HL-60/S4 (cell line): Measurements from ENCODE around the gene CDH4.

ENCODE experiments used
- in situ Hi-C: fragments of 300-500 bp; cut with MboI; formaldehyde crosslinking; loops from 2 replicates; pipeline ENCODE4 v1.14.3; 2022; ENCODE audit warnings: low sequenced_read_pairs

CDH4 gene

GRCh38 chr20:61567204-61567603 lies 315.1 kb downstream of the CDH4 start:
- in situ Hi-C loops = no loop called here

DNA sequence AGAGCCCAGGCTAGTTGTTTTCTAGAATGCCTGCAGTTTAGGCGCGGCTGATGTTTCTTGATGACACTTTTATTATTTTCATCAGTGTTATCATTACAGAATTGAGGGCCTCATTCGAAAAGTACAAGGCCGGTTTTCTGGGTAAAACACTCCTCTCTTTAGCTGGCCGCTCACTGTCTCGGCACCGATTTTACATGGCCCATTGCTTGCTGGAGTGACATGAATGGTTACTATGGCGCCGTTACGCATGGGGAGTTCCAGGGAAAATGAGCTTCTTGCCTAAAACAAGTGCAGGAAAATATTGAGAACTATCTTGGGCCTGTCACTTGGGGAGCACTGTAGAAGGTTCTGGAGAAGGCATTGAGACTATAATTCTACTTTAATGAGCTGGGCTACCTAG lies 317.8 kb downstream of the CDH4 start:
- in situ Hi-C loops = no loop called here

DNA sequence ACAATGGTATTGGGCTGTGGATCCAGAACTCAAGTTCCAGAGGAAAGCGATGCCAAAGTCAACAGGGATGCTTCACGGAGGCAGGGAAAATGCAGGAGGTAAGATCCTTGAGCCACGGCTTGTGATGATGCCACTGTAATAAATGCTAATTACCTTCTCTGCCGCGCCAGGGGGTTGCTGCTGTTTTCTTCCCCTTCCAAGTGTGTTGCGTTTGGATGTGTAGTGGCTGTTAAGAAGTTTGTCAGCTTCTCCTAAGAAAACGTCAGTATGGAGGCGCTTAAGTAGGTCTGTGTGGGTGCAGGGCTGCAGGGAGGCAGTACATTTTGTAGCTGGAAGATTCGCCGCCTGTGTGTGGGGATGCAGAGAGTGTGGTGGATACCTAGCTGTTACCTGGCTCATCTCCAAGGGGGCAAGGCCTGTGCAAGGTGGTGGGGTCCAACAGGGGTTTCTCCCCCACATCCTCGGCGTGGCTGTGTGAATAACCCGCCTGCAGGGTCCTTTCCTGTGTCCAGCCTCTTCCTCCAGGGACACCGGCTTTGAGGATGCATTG lies 318.7 kb downstream of the CDH4 start:
- in situ Hi-C loops = no loop called here

DNA sequence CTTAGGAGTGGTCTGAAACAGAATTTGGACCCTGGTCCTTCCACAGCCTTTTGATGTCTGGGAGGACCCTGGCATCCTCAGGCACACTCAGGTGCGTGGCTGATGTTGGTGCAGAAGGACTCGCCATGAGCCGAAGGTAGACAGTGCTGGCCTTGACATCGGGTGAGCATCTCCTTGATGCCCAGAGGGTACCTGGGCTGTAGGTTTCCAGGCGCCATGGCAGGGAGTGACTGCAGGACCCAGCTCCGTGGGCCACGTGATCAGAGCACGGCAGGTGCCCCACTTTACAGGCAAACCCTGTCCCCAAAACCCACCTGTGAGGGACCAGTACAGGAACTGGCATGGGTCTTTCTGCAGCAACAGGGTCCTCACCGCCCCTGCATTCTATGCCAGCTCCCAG lies 319.2 kb downstream of the CDH4 start:
- in situ Hi-C loops = no loop called here

GRCh38 chr20:61571916-61572711 lies 320.1 kb downstream of the CDH4 start:
- in situ Hi-C loops = no loop called here

DNA sequence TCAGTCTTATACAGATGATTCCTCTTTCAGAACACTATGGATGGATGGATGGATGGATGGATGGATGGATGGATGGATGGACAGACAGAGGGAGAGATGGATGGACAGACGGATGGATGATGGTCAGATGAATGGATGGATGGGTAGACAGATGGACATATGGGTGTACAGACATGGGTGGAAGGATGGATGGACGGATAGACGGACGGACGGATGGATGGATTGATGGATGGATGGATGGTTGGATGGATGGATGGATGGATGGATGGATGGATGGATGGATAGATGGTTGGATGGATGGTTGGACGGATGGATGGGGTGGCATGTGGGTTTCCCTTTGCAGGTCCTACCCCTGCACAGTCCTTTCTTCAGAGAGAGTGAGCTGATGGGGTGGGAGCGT lies 320.7 kb downstream of the CDH4 start:
- in situ Hi-C loops = no loop called here

- in situ Hi-C loops = no loop called here
These were observed 321.6 kb downstream of the CDH4 start for GRCh38 chr20:61573415-61574305.

- in situ Hi-C loops = no loop called here
These were observed 323.3 kb downstream of the CDH4 start for GRCh38 chr20:61575151-61575937.

- in situ Hi-C loops = no loop called here
These were observed 324.3 kb downstream of the CDH4 start for GRCh38 chr20:61576372-61576771.

GRCh38 chr20:61577065-61577464 lies 325.0 kb downstream of the CDH4 start:
- in situ Hi-C loops = no loop called here

GRCh38 chr20:61579908-61580307 lies 327.8 kb downstream of the CDH4 start:
- in situ Hi-C loops = no loop called here

GRCh38 chr20:61580958-61581824 lies 329.1 kb downstream of the CDH4 start:
- in situ Hi-C loops = no loop called here

- in situ Hi-C loops = no loop called here
These were observed 329.7 kb downstream of the CDH4 start for GRCh38 chr20:61581825-61582188.

- in situ Hi-C loops = no loop called here
These were observed 330.3 kb downstream of the CDH4 start for GRCh38 chr20:61582196-61582923.

DNA sequence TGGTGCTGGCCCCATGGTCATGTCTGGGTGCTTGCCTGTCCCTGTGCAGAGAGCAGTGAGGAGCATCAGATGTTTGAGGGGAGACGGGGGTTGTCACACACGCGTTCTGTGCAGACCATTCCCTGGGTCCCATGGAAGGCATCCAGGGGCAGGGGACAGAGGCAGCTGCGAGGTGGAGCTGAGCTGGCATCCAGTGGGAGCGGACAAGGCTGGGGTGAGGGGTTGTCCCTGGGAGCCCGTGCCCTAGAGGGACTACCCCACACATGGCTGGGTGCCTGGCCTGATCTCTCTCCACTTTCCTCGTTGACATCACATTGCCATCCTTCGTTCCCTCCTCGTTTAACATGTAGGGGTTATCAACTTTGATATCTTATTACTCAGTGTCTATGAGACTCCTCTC lies 331.3 kb downstream of the CDH4 start:
- in situ Hi-C loops = no loop called here

GRCh38 chr20:61584851-61585250 lies 332.8 kb downstream of the CDH4 start:
- in situ Hi-C loops = no loop called here

DNA sequence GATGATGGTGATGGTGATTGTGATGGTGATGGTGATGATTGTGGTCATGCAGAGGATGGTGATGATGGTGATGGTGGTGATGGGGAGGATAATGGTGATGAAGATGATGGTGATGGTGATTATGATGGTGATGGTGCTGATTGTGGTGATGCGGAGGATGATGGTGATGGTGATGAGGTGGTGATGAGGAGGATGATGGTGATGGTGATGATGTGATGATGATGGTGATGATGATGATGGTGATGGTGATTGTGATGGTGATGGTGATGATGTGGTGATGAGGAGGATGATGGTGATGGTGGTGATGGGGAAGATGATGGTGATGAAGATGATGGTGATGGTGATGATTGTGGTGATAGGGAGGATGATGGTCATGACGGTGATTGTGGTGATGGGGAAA lies 333.7 kb downstream of the CDH4 start:
- in situ Hi-C loops = no loop called here

- in situ Hi-C loops = no loop called here
These were observed 335.0 kb downstream of the CDH4 start for GRCh38 chr20:61587036-61587435.

GRCh38 chr20:61587681-61588289 lies 335.7 kb downstream of the CDH4 start:
- in situ Hi-C loops = no loop called here
